Coronary artery (tissue), 2 donors: ENCODE data around the gene TTC28.

Experiments
- DNase-seq: peaks from one replicate; pipeline ENCODE4 v3.0.0-alpha.2; 2017; ENCODE audit warnings: low spot score
- H3K27ac ChIP-seq, 2 donors: fragments of 200-600 bp; sonication (generic); one replicate each; pipeline ENCODE4 v1.5.1; 2016 to 2019
- H3K4me3 ChIP-seq: fragments of 200-600 bp; sonication (generic); 2 replicates; pipeline ENCODE4 v1.5.1; 2016; ENCODE audit warnings: mild to moderate bottlenecking, moderate library complexity
- TF ChIP-seq, protein P1 (sequence below): fragments of 200-600 bp; sonication (generic); IDR thresholded peaks from one replicate; pipeline ENCODE4 v1.5.1; 2019; ENCODE audit warnings: antibody characterized with exemption

Gene TTC28

GRCh38 chr22:27993201-27993635 lies 686.4 kb downstream of the TTC28 start:
- TF ChIP-seq, protein P1, sequence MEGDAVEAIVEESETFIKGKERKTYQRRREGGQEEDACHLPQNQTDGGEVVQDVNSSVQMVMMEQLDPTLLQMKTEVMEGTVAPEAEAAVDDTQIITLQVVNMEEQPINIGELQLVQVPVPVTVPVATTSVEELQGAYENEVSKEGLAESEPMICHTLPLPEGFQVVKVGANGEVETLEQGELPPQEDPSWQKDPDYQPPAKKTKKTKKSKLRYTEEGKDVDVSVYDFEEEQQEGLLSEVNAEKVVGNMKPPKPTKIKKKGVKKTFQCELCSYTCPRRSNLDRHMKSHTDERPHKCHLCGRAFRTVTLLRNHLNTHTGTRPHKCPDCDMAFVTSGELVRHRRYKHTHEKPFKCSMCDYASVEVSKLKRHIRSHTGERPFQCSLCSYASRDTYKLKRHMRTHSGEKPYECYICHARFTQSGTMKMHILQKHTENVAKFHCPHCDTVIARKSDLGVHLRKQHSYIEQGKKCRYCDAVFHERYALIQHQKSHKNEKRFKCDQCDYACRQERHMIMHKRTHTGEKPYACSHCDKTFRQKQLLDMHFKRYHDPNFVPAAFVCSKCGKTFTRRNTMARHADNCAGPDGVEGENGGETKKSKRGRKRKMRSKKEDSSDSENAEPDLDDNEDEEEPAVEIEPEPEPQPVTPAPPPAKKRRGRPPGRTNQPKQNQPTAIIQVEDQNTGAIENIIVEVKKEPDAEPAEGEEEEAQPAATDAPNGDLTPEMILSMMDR = no peak
- DNase-seq = peak; percentile 68
- H3K27ac ChIP-seq = no peak overlapping the region
- H3K4me3 ChIP-seq = no peak overlapping the region

DNA sequence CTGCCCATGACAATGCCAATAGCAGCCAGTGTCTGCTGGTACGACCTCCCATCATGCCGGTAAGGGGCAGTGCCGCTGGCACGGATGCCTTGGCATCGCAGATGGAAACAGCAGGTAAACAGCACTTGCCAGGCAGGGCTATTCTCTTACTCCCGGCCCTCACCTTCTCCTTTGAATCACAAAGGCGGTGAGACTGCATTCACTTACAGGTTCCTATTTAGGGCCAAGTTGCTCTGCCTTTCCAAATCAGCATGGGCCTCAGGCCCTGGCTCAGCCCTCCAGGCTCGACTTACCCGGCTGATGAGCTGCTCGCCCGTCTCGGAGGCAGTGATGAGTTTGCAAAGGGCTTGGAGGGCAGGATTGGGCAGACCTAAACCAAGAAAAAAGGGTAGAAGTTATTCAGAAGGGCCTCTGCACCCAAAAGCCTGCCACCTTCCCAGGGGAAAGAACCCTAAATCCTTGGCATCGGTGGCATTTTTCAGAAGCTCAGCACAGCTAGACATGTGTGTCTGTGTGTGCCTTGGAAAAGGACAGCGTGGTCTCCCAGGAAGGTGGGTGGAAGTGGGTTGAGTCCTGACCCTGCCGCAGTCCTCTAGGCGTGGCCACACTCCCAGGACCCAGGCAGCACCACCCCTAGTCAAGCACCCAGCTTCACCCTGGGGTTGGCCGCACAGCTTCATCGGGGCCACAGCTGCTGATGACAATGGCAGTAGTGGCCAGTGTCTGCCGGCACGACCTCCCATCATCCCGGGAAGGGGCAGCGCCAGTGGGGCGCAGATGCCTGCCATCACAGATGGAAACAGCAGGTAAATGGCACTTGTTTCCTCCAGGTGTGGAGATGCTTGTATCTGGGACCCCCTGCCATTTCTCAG lies 687.1 kb downstream of the TTC28 start:
- Histone ChIP-seq H3K4me3 (no peak overlapping the region), H3K27ac (no peak overlapping the region)
- peak; percentile 54 for DNase-seq
- TF ChIP-seq, protein P1 = no peak

GRCh38 chr22:27991586-27992293 lies 687.9 kb downstream of the TTC28 start:
- TF ChIP-seq, protein P1 = no peak
- no peak overlapping the region for H3K4me3 ChIP-seq
- peak overlapping the region in 1 of 2 donors; percentile 48 for H3K27ac ChIP-seq
- DNase-seq = peak; percentile 45

DNA sequence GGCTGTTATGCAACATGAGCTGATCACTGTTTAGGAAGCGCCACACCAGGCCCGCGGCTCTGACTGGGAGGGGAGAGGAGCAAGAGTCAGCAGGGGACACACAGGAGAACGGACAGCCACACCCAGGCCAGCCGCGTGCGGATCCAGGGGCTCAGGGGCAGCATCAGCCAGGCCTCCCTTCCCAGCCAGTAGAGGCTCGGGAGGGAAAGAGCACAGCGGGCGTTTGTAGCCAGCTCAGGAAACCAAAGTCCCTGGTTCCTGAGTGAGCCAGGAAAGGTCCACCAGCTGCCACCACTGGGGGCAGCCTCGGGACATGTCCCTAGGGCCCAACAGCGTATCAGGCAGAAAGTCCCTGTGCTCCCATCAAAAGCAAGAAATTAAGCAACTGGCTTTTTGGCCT lies 688.8 kb downstream of the TTC28 start:
- H3K27ac ChIP-seq = peak overlapping the region; percentile 12 to 48
- peak; percentile 80 for DNase-seq
- TF ChIP-seq, protein P1 = no peak
- no peak overlapping the region for H3K4me3 ChIP-seq

DNA sequence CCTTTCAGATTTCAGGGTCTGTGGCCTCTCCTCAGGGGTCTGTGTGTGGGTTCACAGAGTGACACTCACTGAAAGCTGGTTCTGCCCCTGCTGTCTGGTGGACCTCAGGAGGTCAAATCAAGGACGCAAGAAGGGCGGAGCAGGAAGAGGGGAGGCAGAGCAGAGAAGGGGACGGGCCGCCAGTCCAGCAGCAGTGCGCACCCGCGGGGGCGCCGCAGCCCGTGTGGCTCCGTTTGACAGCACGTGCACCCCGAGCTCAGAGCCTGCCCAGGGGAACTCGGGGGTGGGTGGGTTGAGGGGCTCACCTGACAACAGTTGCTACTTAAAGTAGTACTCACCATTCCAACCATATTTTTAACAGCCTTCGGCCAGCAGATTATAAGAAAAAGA lies 689.2 kb downstream of the TTC28 start:
- no peak for DNase-seq
- TF ChIP-seq, protein P1 = no peak
- H3K4me3 ChIP-seq = no peak overlapping the region
- peak overlapping the region; percentile 12 to 53 for H3K27ac ChIP-seq

DNA sequence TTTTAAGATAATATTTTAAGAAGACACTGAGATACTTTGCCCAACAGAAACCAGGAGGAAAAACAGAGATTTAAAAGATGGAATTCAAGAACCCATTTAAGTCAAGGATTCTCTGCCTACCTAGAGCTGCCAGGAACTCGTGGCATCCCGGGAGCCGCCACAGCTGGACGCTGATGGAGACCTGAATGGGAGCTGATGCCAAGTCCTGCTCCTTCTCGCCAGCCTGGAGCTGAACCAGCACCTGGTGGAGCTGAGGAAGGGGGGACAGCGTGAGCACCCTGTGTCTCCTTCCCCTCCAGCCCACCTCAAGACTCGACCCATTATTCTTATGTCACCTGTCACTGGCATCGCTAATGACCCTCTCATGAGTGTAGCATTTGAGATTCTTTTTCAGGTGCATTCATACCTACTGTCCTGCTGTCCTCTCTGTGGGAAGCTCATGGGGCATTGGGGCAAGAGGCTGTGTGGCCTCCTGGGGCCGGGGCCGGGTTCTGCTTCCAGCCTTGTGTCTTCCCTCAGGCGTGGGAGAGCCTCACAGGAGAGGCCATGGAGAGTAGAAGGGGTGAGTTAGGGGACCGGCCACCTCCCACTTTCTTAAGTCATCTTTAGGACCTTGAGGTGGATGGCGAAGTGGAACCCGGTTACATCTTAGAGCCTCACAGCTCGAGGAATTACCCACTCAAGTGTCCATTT lies 689.7 kb downstream of the TTC28 start:
- peak overlapping the region in 1 of 2 donors; percentile 53 for H3K27ac ChIP-seq
- TF ChIP-seq, protein P1 = no peak
- DNase-seq = peak; percentile 58
- H3K4me3 ChIP-seq = no peak overlapping the region
